Psoas muscle (tissue), 8 donors: Measurements from ENCODE around the gene OTUB1. TPM values are rescaled to one million over a fixed set of nuclear protein-coding genes. Genes with fewer than 3 reads are reported as not detected.
A peak's percentile ranks its signal among the peaks of the same experiment; 100 is the strongest.

ENCODE experiments used
- ATAC-seq, 4 donors: fragments of 200-7000 bp; cut with Tn5 transposase; one replicate each; pipeline ENCODE4 v1.9.1; 2020; ENCODE audit warnings: moderate library complexity in 3 of 4, mild to moderate bottlenecking in 2 of 4
- DNase-seq, 2 donors: peaks; one replicate each; pipeline ENCODE4 v3.0.0-alpha.2; 2020
- H3K27ac ChIP-seq: fragments of 200-600 bp; one replicate; pipeline ENCODE4 v1.8.0; 2022
- H3K27me3 ChIP-seq, 3 donors: fragments of 200-600 bp in 1 of 3; one replicate each; pipeline versions ENCODE4 v1.6.1 to v1.8.0; 2013 to 2022; ENCODE audit warnings: low read length in 2 of 3, mild to moderate bottlenecking in 2 of 3, moderate library complexity in 1 of 3; ENCODE audit not compliant: insufficient read depth in 3 of 3
- H3K36me3 ChIP-seq, 2 donors: fragments of 200-600 bp in 1 of 2; one replicate each; pipeline versions ENCODE4 v1.6.1 to v1.8.0; 2013 to 2022; ENCODE audit warnings: low read depth in 1 of 2, mild to moderate bottlenecking in 1 of 2, moderate library complexity in 1 of 2; ENCODE audit not compliant: insufficient read depth in 1 of 2
- H3K4me1 ChIP-seq: fragments of 200-600 bp; one replicate; pipeline ENCODE4 v1.8.0; 2022
- H3K4me3 ChIP-seq: fragments of 200-600 bp; one replicate; pipeline ENCODE4 v1.8.0; 2022; ENCODE audit warnings: mild to moderate bottlenecking
- H3K9me3 ChIP-seq: fragments of 200-600 bp; one replicate; pipeline ENCODE4 v1.8.0; 2022
- WGBS, 3 donors: extraction: QIAGEN DNeasy Blood & Tissue Kit; methylation state at CpG; one replicate each; pipeline versions ENCODE4 v1.1.6 to v1.1.7; 2013; 5-methylcytosine and 5-hydroxymethylcytosine counted together
- intact Hi-C, 2 donors: fragments of 100-400 bp; cut with DNase I; formaldehyde crosslinking; loops; one replicate each; pipeline versions ENCODE4 v1.11.0 to v1.14.2; 2022
- long read RNA-seq, 2 donors: library from polyadenylated mRNA; unstranded; transcript quantifications; one replicate each; pipeline ENCODE4 v2.0.0, GENCODE V29; 2021
- polyA plus RNA-seq, 3 donors: library from polyadenylated mRNA; stranded (reverse); fragments of 200-250 nt; gene quantifications; one replicate each; pipeline ENCODE4 v1.2.3, GENCODE V29; 2013
- total RNA-seq, 4 donors: library from RNA; stranded (reverse); fragmentation: NEBNext Ultra II Directional in 2 of 4; extraction: Animal tissue kit (Norgen Biotek cat#: 25700) in 2 of 4; gene quantifications; one replicate each; pipeline versions ENCODE4 v1.2.1 to v1.2.4, GENCODE V29; 2021 to 2023
- TF ChIP-seq, protein P1 (sequence below): fragments of 200-600 bp; IDR thresholded peaks from one replicate; pipeline ENCODE4 v1.8.0; 2022; ENCODE audit warnings: antibody characterized with exemption
- donor health status: healthy with polysubstance abuse.
- donor health status: DM: no; HTN: no; CAD: no; lungs with moderate emphysema.
- donor health status: Bipolar disorder and iron deficiency.
- donor health status: healthy.
- donor health status: DM: yes; HTN: yes; CAD: no.
- donor health status: DM: no; HTN: no; CAD: no.
- donor health status: DM: no; HTN: no; CAD: no.
- donor health status: DM: yes; HTN: yes; CAD: no.

The OTUB1 gene
- 10 to 100 TPM; 39.4 to 47.8 (median 40.8) TPM for total RNA-seq
- 10 to 100 TPM; 49.1 to 75.4 (median 72.7) TPM for polyA plus RNA-seq
- long read RNA-seq, donor 1, transcript OTUB1-209 (7 exons, 1,729 nt): major isoform, 34 of 44 reads
- long read RNA-seq, donor 1, transcript OTUB1-201 (6 exons, 2,493 nt): minor isoform, 5 of 44 reads
- long read RNA-seq, donor 1, partial matches to known transcripts: 1 of 44 reads
- long read RNA-seq, donor 1, other reads (novel, unspliced or antisense): 3 of 44 reads
- long read RNA-seq, donor 2, transcript OTUB1-201 (6 exons, 2,493 nt): minor isoform, 11 of 86 reads
- long read RNA-seq, donor 2, transcript OTUB1-209 (7 exons, 1,729 nt): major isoform, 50 of 86 reads
- long read RNA-seq, donor 2, partial matches to known transcripts: 2 of 86 reads
- long read RNA-seq, donor 2, other reads (novel, unspliced or antisense): 23 of 86 reads

- H3K4me3 ChIP-seq: peak within 1 kb of the TSS; percentile 93
- peaks cover 11% of the 10 kb centered on the region for H3K4me1 ChIP-seq
- ATAC-seq (peak; percentile 87 to 96 (median 92)), DNase-seq (peak; percentile 91 to 95)
- TF ChIP-seq, protein P1, sequence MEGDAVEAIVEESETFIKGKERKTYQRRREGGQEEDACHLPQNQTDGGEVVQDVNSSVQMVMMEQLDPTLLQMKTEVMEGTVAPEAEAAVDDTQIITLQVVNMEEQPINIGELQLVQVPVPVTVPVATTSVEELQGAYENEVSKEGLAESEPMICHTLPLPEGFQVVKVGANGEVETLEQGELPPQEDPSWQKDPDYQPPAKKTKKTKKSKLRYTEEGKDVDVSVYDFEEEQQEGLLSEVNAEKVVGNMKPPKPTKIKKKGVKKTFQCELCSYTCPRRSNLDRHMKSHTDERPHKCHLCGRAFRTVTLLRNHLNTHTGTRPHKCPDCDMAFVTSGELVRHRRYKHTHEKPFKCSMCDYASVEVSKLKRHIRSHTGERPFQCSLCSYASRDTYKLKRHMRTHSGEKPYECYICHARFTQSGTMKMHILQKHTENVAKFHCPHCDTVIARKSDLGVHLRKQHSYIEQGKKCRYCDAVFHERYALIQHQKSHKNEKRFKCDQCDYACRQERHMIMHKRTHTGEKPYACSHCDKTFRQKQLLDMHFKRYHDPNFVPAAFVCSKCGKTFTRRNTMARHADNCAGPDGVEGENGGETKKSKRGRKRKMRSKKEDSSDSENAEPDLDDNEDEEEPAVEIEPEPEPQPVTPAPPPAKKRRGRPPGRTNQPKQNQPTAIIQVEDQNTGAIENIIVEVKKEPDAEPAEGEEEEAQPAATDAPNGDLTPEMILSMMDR: no peak
- H3K27ac ChIP-seq: peak within 1 kb of the TSS; percentile 89
- WGBS, 3 donors: 0 to 1% (median 0%) methylated on average over 43 to 63 of the region's 63 CpGs
- peaks cover 0 to 25% of the 10 kb centered on the region in 2 donors for H3K36me3 ChIP-seq
- H3K9me3 ChIP-seq: no peaks in the 10 kb centered on the region
- H3K27me3 ChIP-seq: no peaks in the 10 kb centered on the region
- intact Hi-C loops: no loop called here
Measured at GRCh38 chr11:63986156-63986931, at the start of gene OTUB1. Gene OTUB1, plus strand, starts transcription at chr11:63986438. Its CDS starts 19 bp downstream, at chr11:63986457.

GRCh38 chr11:63937713-63938478 is 48.3 kb upstream of the OTUB1 start:
- no peak for DNase-seq

DNA sequence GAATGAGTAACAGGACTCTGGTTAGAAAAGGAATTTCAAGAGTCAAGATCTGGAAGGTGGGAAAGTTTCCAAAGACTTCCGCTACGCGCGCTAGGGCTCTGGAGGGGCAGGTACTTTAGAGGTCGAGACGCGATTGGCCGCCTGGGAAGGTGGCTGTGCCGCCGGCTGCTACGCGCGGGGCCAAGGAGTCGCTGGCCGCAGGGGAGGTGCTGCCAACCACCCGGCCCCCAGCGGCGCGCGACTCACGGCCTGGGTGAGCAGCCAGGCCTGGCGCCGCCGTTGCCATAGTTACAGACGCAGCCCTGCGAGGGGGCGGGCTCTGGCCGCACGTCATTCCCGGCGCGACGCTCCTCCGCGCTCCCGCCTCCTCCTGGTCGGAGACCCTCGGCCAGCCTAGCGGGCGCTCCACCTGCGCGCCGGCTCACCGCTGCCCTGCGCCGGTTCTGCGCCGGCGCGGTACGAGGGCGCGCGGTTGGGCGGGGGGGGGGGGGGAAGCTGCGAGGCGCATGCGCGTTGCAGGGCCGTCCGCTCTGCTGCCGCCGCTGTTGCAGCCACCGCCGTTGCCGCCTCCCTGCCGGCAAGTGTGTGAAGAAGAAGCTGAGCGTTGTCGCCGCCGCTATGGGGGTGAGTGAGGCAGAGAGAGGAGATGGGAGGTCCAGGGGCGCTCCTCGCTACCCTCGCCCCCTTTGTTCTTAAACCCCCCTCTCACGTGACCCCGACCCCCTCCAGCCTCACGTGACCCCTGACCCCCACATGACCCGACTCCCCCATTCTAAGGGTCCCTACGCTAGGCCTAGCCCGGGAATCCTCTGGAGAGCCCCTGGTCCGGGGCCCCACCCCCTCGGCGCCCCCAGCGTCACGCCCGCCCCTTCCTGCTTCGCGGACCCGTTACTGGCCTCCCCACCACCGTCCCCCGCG is 47.5 kb upstream of the OTUB1 start, which contains the start of gene NAA40:
TSS of gene NAA40 (plus strand) at position 524 of the 918 bp plus-strand sequence. CDS start at position 619, 95 bp downstream.
- H3K27ac ChIP-seq: peak within 1 kb of the TSS; percentile 82
- TF ChIP-seq, protein P1: no peak

More at GRCh38 chr11:63937713-63938478, 48.3 kb upstream of the OTUB1 start:
- Histone ChIP-seq H3K36me3 (no peaks in the 10 kb centered on the region), H3K9me3 (no peaks in the 10 kb centered on the region), H3K4me3 (peak overlapping the region; percentile 79), H3K4me1 (peaks cover 7% of the 10 kb centered on the region), H3K27me3 (no peaks in the 10 kb centered on the region), H3K27ac (peak overlapping the region; percentile 82)
- WGBS, 3 donors: 28 to 32% (median 31%) methylated on average over 28 to 30 of the region's 30 CpGs
- ATAC-seq: peak; percentile 1
- intact Hi-C loops: loop anchor here in 1 of 2 donors (2.0 kb wide), 1 partner anchor 19 kb away; no protein-coding TSS in a partner anchor
- TF ChIP-seq, protein P1: no peak

More for the DNA sequence above, 47.5 kb upstream of the OTUB1 start, which contains the start of gene NAA40:
- ATAC-seq (peak; percentile 94 to 98 (median 96)), DNase-seq (peak; percentile 91 to 96)
- Histone ChIP-seq H3K4me1 (peaks cover 7% of the 10 kb centered on the region), H3K4me3 (peak within 1 kb of the TSS; percentile 79), H3K36me3 (no peaks in the 10 kb centered on the region), H3K9me3 (no peaks in the 10 kb centered on the region), H3K27me3 (no peaks in the 10 kb centered on the region)
- intact Hi-C loops: loop anchor here in 1 of 2 donors (2.0 kb wide), 1 partner anchor 20 kb away; no protein-coding TSS in a partner anchor
- 0 to 1% (median 0%) methylated on average over 47 to 90 of the region's 92 CpGs for WGBS, 3 donors
